Pancreas (tissue), 10 donors: Measurements from ENCODE around the gene MZT2B. TPM values are rescaled to one million over a fixed set of nuclear protein-coding genes. Genes with fewer than 3 reads are reported as not detected.
A peak's percentile ranks its signal among the peaks of the same experiment; 100 is the strongest.
"Not testable (repeated sequence)": the region's sequence is repeated elsewhere in the genome, so short reads cannot be mapped to it uniquely, and the experiment has no call there.

Experiments
- ATAC-seq, 4 donors: fragments of 200-7000 bp; cut with Tn5 transposase; one replicate each; pipeline versions ENCODE4 v1.8.0 to v1.9.1; 2020; ENCODE audit warnings: mild to moderate bottlenecking in 4 of 4, moderate library complexity in 4 of 4
- DNase-seq, 6 donors: peaks; one replicate each; pipeline ENCODE4 v3.0.0-alpha.2; 2020
- FAIRE-seq: peaks from 2 replicates; lab custom pipeline; 2012; peaks lifted over from hg19 to GRCh38; lab: Jason Lieb, UNC
- H3K27ac ChIP-seq, 4 donors: fragments of 200-600 bp; sonication (generic); 1 replicate in 3 of 4; 2 replicates in 1 of 4; pipeline versions ENCODE4 v1.5.0 to v1.8.0; 2020
- H3K27me3 ChIP-seq, 4 donors: fragments of 200-600 bp; one replicate each; pipeline ENCODE4 v1.8.0; 2021
- H3K36me3 ChIP-seq, 3 donors: fragments of 200-600 bp; sonication (generic) in 1 of 3; one replicate each; pipeline versions ENCODE4 v1.5.0 to v1.8.0; 2020 to 2021
- H3K4me1 ChIP-seq, 3 donors: fragments of 200-600 bp; one replicate each; pipeline ENCODE4 v1.8.0; 2021
- H3K4me3 ChIP-seq, 4 donors: fragments of 200-600 bp; sonication (generic) in 2 of 4; one replicate each; pipeline versions ENCODE4 v1.5.0 to v1.8.0; 2020 to 2021
- H3K9me3 ChIP-seq, 4 donors: fragments of 200-600 bp; one replicate each; pipeline ENCODE4 v1.8.0; 2021
- WGBS, 2 donors: extraction: QIAGEN DNeasy Blood & Tissue Kit; methylation state at CpG; one replicate each; pipeline ENCODE4 v1.1.7; 2013; 5-methylcytosine and 5-hydroxymethylcytosine counted together
- intact Hi-C, 3 donors: fragments of 100-400 bp; cut with DNase I; formaldehyde crosslinking; loops; one replicate each; pipeline versions ENCODE4 v1.11.1 to v1.14.2; 2022
- polyA plus RNA-seq, 2 donors: library from polyadenylated mRNA; stranded (reverse); fragments of 200-250 nt; gene quantifications; one replicate each; pipeline ENCODE4 v1.2.3, GENCODE V29; 2013
- total RNA-seq, 6 donors: library from RNA; stranded (reverse); fragmentation: NEBNext Ultra II Directional in 4 of 6; extraction: Animal tissue kit (Norgen Biotek cat#: 25700) in 4 of 6; gene quantifications; one replicate each; pipeline versions ENCODE4 v1.2.1 to v1.2.4, GENCODE V29; 2021 to 2023
- TF ChIP-seq, protein P1 (sequence below), 4 donors: fragments of 200-600 bp; sonication (generic) in 3 of 4; IDR thresholded peaks; one replicate each; pipeline versions ENCODE4 v1.5.0 to v1.8.0; 2021; ENCODE audit warnings: antibody characterized with exemption in 4 of 4
- donor health status: healthy with polysubstance abuse.
- donor health status: DM: no; HTN: no; CAD: no; lungs with moderate emphysema.
- donor health status: DM: no; HTN: no; CAD: no.
- donor health status: control.
- donor health status: control.
- donor health status: Bipolar disorder and iron deficiency.
- donor health status: DM: yes; HTN: yes; CAD: no.
- donor health status: DM: no; HTN: no; CAD: no.
- donor health status: DM: no; HTN: no; CAD: no.
- donor health status: DM: yes; HTN: yes; CAD: no.

The MZT2B gene
- total and polyA plus RNA-seq, 8 donors, result 126 to 279 (median 177) TPM

GRCh38 chr2:130181325-130181879 lies 660 bp upstream of the MZT2B start, which contains the start of gene SMPD4:
Gene SMPD4 (minus strand): TSS chr2:130181602. CDS start chr2:130176592, 5,010 bp downstream.
- H3K9me3 ChIP-seq, result no peaks in the 10 kb centered on the region
- ATAC-seq, result peak; percentile 90 to 95 (median 92)
- FAIRE-seq, result no peak
- TF ChIP-seq, protein P1, sequence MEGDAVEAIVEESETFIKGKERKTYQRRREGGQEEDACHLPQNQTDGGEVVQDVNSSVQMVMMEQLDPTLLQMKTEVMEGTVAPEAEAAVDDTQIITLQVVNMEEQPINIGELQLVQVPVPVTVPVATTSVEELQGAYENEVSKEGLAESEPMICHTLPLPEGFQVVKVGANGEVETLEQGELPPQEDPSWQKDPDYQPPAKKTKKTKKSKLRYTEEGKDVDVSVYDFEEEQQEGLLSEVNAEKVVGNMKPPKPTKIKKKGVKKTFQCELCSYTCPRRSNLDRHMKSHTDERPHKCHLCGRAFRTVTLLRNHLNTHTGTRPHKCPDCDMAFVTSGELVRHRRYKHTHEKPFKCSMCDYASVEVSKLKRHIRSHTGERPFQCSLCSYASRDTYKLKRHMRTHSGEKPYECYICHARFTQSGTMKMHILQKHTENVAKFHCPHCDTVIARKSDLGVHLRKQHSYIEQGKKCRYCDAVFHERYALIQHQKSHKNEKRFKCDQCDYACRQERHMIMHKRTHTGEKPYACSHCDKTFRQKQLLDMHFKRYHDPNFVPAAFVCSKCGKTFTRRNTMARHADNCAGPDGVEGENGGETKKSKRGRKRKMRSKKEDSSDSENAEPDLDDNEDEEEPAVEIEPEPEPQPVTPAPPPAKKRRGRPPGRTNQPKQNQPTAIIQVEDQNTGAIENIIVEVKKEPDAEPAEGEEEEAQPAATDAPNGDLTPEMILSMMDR (IDR thresholded peaks at IDR 0.05), result no peak
- peak within 1 kb of the TSS; percentile 70 to 98 (median 86) for H3K4me3 ChIP-seq
- no peaks in the 10 kb centered on the region for H3K36me3 ChIP-seq
- WGBS, 2 donors, result 0% methylated on average over 52 to 55 of the region's 55 CpGs
- intact Hi-C loops, result no loop called here
- H3K27me3 ChIP-seq, result no peaks in the 10 kb centered on the region
- DNase-seq, result peak; percentile 97 to 99 (median 98)
- H3K4me1 ChIP-seq, result peaks cover 6% of the 10 kb centered on the region in 3 donors
- peak within 1 kb of the TSS; percentile 79 to 92 (median 89) for H3K27ac ChIP-seq

- DNase-seq (peak in 1 of 6 donors; percentile 19), ATAC-seq (peak in 3 of 4 donors; percentile 16 to 29 (median 19))
- H3K27me3 ChIP-seq, H3K36me3 ChIP-seq, intact Hi-C loops, H3K9me3 ChIP-seq, FAIRE-seq, H3K27ac ChIP-seq, H3K4me1 ChIP-seq: not testable (repeated sequence)
- WGBS, 2 donors, result 17 to 47% methylated on average over 16 to 23 of the region's 23 CpGs
- H3K4me3 ChIP-seq, result peak overlapping the region; percentile 20 to 98 (median 86)
These were observed 907 bp downstream of the MZT2B start for GRCh38 chr2:130182826-130183511.

DNA sequence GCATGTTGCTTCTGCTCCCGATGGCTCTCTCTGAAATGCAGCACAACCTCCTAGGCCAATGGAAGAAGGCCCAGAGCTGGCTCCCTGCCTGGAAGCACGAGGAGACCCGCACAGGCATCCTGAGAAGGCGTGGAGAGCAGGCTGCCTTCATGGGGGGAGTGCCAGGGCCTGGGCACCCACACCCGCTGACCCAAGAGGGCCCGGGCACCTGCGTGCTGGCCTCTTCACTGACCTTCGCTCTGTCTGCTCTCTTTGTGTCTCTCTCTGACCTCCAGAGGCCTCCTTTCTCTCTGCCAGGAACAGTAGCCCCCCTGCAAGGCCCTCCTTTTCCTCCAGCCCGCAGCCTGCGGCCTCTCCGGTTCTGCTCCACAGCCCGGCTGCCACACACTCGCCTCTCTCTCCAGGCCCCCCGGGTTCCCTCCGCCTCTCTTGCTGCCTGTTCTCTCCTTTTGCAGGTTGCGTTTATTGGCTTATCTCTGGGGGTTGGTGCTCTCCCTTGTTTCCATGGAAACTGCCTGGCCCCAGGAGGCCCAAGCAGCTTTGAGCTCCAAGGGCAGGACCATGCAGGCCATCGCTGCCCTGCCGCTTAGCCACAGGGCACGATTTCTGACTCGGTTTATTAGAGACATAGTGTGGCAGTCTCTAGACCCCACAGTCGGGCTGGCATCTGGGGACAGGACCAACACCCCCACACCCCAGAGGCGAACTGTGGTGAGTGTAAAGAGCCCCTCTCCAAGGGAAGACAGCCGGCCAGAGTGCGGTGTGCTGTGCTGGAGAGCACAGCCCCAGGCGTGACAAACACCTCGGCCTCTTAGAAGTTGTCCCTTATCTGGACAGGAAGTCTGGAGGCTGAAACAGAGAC lies 1.7 kb downstream of the MZT2B start:
- H3K9me3 ChIP-seq, result no peaks in the 10 kb centered on the region
- peaks cover 6% of the 10 kb centered on the region in 3 donors for H3K4me1 ChIP-seq
- H3K27me3 ChIP-seq, result no peaks in the 10 kb centered on the region
- DNase-seq (peak in 2 of 6 donors; percentile 23 to 47), ATAC-seq (no peak), FAIRE-seq (no peak)
- TF ChIP-seq, protein P1 (IDR thresholded peaks at IDR 0.05), result no peak
- intact Hi-C loops, result no loop called here
- WGBS, 2 donors, result 66 to 73% methylated on average over 26 of the region's 26 CpGs
- peak overlapping the region in 1 of 4 donors; percentile 98 for H3K4me3 ChIP-seq
- no peak overlapping the region for H3K27ac ChIP-seq
- no peaks in the 10 kb centered on the region for H3K36me3 ChIP-seq

- no peaks in the 10 kb centered on the region for H3K36me3 ChIP-seq
- intact Hi-C loops, result no loop called here
- H3K4me1 ChIP-seq, result peaks cover 3 to 4% (median 3%) of the 10 kb centered on the region in 3 donors
- TF ChIP-seq, protein P1 (IDR thresholded peaks at IDR 0.05), result no peak
- FAIRE-seq (no peak), DNase-seq (no peak), ATAC-seq (no peak)
- no peak overlapping the region for H3K4me3 ChIP-seq
- H3K27me3 ChIP-seq, result no peaks in the 10 kb centered on the region
- H3K9me3 ChIP-seq, result no peaks in the 10 kb centered on the region
- no peak overlapping the region for H3K27ac ChIP-seq
- 71 to 86% methylated on average over 4 to 10 of the region's 10 CpGs for WGBS, 2 donors
These were observed 3.4 kb downstream of the MZT2B start for GRCh38 chr2:130185436-130185835.

DNA sequence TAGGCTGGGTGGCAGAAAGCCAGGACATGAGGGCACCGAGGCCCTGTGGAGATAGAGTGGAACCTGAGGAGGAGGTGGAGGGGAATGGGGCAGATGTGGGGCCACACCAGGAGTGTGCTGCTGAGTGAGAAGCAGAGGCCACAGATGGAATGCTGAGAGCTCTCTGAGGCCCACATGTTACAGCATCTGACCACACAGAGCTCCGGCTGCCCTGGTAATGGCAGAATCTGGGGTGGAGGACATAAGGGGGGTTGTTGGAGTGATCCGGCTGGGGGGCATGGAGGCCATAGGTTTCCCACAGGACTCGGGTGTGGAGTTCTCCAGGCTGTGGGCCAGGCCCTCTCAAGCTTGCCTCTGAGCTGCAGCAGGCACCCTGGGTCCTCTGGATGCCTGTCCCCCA lies 3.8 kb downstream of the MZT2B start:
- Histone ChIP-seq H3K36me3 (no peaks in the 10 kb centered on the region), H3K4me1 (no peaks in the 10 kb centered on the region), H3K27ac (no peak overlapping the region), H3K9me3 (no peaks in the 10 kb centered on the region), H3K27me3 (no peaks in the 10 kb centered on the region), H3K4me3 (no peak overlapping the region)
- TF ChIP-seq, protein P1 (IDR thresholded peaks at IDR 0.05), result no peak
- intact Hi-C loops, result no loop called here
- ATAC-seq, result no peak
- 74 to 75% methylated on average over 4 of the region's 4 CpGs for WGBS, 2 donors
- FAIRE-seq, result no peak
- DNase-seq, result no peak
